Stimulated activated CD8-positive, alpha-beta memory T cell treated with anti-CD3 and anti-CD28 coated beads, Interleukin-15, amount 100 ng/mL, for 1 hour (primary cell): ENCODE data around the gene DCXR.
"Not testable (repeated sequence)": the region's sequence is repeated elsewhere in the genome, so short reads cannot be mapped to it uniquely, and the experiment has no call there.

ENCODE experiments used
- DNase-seq: peaks from one replicate; pipeline ENCODE4 v3.0.0-alpha.2; 2020; ENCODE audit warnings: low read depth

DCXR gene

GRCh38 chr17:82039695-82040299, 2.3 kb upstream of the DCXR start:
- no peak for DNase-seq

GRCh38 chr17:82038796-82039409, 1.4 kb upstream of the DCXR start:
- DNase-seq: not testable (repeated sequence)

- no peak for DNase-seq
Measured at GRCh38 chr17:82037889-82038195, 345 bp upstream of the DCXR start.

GRCh38 chr17:82036634-82037091, 834 bp downstream of the DCXR start:
- DNase-seq: no peak

GRCh38 chr17:82035956-82036633, 1.4 kb downstream of the DCXR start:
- no peak for DNase-seq

- no peak for DNase-seq
Measured at GRCh38 chr17:82035488-82035887, 2.0 kb downstream of the DCXR start.

GRCh38 chr17:82034371-82035011, 3.0 kb downstream of the DCXR start:
- DNase-seq: no peak

GRCh38 chr17:82033359-82034085, 4.0 kb downstream of the DCXR start:
- no peak for DNase-seq

- no peak for DNase-seq
Measured at GRCh38 chr17:82031885-82032627, 5.4 kb downstream of the DCXR start.

GRCh38 chr17:82031303-82031884, 6.1 kb downstream of the DCXR start, which contains the start of gene RAC3:
Gene RAC3, plus strand, starts transcription at chr17:82031678. Its CDS starts 84 bp downstream, at chr17:82031762.
- no peak for DNase-seq

- DNase-seq: peak; percentile 60
Measured at GRCh38 chr17:82030470-82031302, 6.8 kb downstream of the DCXR start.

GRCh38 chr17:82029990-82030469, 7.5 kb downstream of the DCXR start:
- no peak for DNase-seq

GRCh38 chr17:82029391-82029790, 8.1 kb downstream of the DCXR start:
- DNase-seq: no peak

GRCh38 chr17:82028966-82029365, 8.5 kb downstream of the DCXR start:
- no peak for DNase-seq

GRCh38 chr17:82028246-82028645, 9.3 kb downstream of the DCXR start:
- DNase-seq: no peak

GRCh38 chr17:82025401-82026107, 11.9 kb downstream of the DCXR start:
- DNase-seq: no peak

GRCh38 chr17:82024859-82025258, 12.6 kb downstream of the DCXR start:
- DNase-seq: no peak

- no peak for DNase-seq
Measured at GRCh38 chr17:82023447-82024241, 13.9 kb downstream of the DCXR start.
